HEK293T (cell line): Measurements from ENCODE around the gene BIRC3.
A peak's percentile ranks its signal among the peaks of the same experiment; 100 is the strongest.

Experiments used
- CTCF ChIA-PET: fragments of 350-600 bp; formaldehyde crosslinking; extraction: SDS; loops from one replicate; lab custom pipeline; 2021; ENCODE audit warnings: antibody characterized with exemption, inconsistent platforms; lab: Yijun Ruan, JAX
- POLR2A ChIA-PET: fragments of 350-600 bp; formaldehyde crosslinking; extraction: SDS; loops from one replicate; lab custom pipeline; 2020; ENCODE audit warnings: antibody characterized with exemption, inconsistent platforms; lab: Yijun Ruan, JAX
- DNase-seq: peaks from one replicate; pipeline ENCODE4 v3.0.0; 2012; ENCODE audit warnings: mixed read lengths; ENCODE audit errors: extremely low spot score
- ARNT ChIP-seq: fragments of 450-650 bp; IDR thresholded peaks from 2 replicates; pipeline ENCODE4 v1.6.1; 2017; ENCODE audit warnings: mild to moderate bottlenecking
- BHLHE40 ChIP-seq: fragments of 450-650 bp; IDR thresholded peaks from 2 replicates; pipeline ENCODE4 v1.6.1; 2016; ENCODE audit warnings: mild to moderate bottlenecking, moderate library complexity, borderline replicate concordance
- CTBP1 ChIP-seq: fragments of 450-650 bp; IDR thresholded peaks from 2 replicates; pipeline ENCODE4 v1.6.1; 2016; ENCODE audit warnings: borderline replicate concordance
- ELF4 ChIP-seq: fragments of 450-650 bp; IDR thresholded peaks from 2 replicates; pipeline ENCODE4 v1.6.1; 2017; ENCODE audit warnings: antibody characterized with exemption
- FOXA1 ChIP-seq: fragments of 450-650 bp; IDR thresholded peaks from 2 replicates; pipeline ENCODE4 v1.6.1; 2016; ENCODE audit warnings: mild to moderate bottlenecking
- FOXK2 ChIP-seq: fragments of 450-650 bp; IDR thresholded peaks from 2 replicates; pipeline ENCODE4 v1.6.1; 2016; ENCODE audit warnings: mild to moderate bottlenecking
- FOXM1 ChIP-seq: fragments of 450-650 bp; IDR thresholded peaks from 2 replicates; pipeline ENCODE4 v1.6.1; 2017; ENCODE audit warnings: mild to moderate bottlenecking, borderline replicate concordance
- HDGF ChIP-seq: fragments of 450-650 bp; IDR thresholded peaks from 2 replicates; pipeline ENCODE4 v1.6.1; 2017; ENCODE audit warnings: antibody characterized with exemption, borderline replicate concordance
- L3MBTL2 ChIP-seq: fragments of 450-650 bp; conservative IDR thresholded peaks from 2 replicates; pipeline ENCODE4 v1.6.1; 2016; ENCODE audit warnings: mild to moderate bottlenecking
- LEF1 ChIP-seq: fragments of 450-650 bp; IDR thresholded peaks from 2 replicates; pipeline ENCODE4 v1.6.1; 2017; ENCODE audit warnings: mild to moderate bottlenecking, borderline replicate concordance
- NFRKB ChIP-seq: fragments of 450-650 bp; IDR thresholded peaks from 2 replicates; pipeline ENCODE4 v1.6.1; 2016; ENCODE audit warnings: mild to moderate bottlenecking, moderate library complexity
- SP1 ChIP-seq: fragments of 450-650 bp; IDR thresholded peaks from 2 replicates; pipeline ENCODE4 v1.6.1; 2017
- SUZ12 ChIP-seq: fragments of 450-650 bp; IDR thresholded peaks from 2 replicates; pipeline ENCODE4 v1.6.1; 2016; ENCODE audit warnings: mild to moderate bottlenecking
- TARDBP ChIP-seq: fragments of 450-650 bp; IDR thresholded peaks from 2 replicates; pipeline ENCODE4 v1.6.1; 2016
- ZNF384 ChIP-seq: fragments of 450-650 bp; IDR thresholded peaks from 2 replicates; pipeline ENCODE4 v1.6.1; 2016
- TF ChIP-seq, protein P1 (sequence below): fragments of 450-650 bp; IDR thresholded peaks from 2 replicates; pipeline ENCODE4 v1.6.1; 2016

BIRC3 gene

DNA sequence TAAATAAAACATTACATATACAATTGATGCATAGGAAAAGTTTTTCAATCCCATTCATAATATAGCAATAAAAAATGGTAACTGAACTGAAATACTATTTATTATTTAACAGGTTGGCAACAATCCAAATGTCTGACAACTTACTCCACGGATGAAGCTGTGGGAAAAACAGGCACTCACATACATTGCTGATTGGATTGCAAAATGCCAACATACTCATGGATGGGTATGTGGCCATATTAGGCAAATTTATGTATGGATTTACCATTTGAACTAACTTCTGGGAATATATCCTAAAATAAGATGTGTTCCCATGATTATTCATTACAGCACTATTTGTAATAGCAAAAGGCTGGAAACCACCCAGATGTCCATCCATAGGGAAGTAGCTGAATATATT, 26.5 kb downstream of the BIRC3 start:
- ChIA-PET POLR2A (no interaction called here), CTCF (interaction anchor here (0.7 to 3.4 kb wide), 3 partner anchors 52 to 322 kb away, joined by 3 to 16 read pairs (median 8); no protein-coding TSS in a partner anchor)
- TF ChIP-seq FOXM1 = no peak
- TF ChIP-seq, protein P1, sequence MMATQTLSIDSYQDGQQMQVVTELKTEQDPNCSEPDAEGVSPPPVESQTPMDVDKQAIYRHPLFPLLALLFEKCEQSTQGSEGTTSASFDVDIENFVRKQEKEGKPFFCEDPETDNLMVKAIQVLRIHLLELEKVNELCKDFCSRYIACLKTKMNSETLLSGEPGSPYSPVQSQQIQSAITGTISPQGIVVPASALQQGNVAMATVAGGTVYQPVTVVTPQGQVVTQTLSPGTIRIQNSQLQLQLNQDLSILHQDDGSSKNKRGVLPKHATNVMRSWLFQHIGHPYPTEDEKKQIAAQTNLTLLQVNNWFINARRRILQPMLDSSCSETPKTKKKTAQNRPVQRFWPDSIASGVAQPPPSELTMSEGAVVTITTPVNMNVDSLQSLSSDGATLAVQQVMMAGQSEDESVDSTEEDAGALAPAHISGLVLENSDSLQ = no peak
- no peak for TF ChIP-seq FOXA1
- no peak for TF ChIP-seq ARNT
- TF ChIP-seq SP1 = no peak
- no peak for TF ChIP-seq ELF4
- no peak for TF ChIP-seq TARDBP
- TF ChIP-seq FOXK2 = no peak
- no peak for TF ChIP-seq CTBP1
- TF ChIP-seq NFRKB = no peak
- no peak for TF ChIP-seq ZNF384
- no peak for TF ChIP-seq LEF1
- TF ChIP-seq L3MBTL2 = no peak
- TF ChIP-seq BHLHE40 = no peak
- no peak for TF ChIP-seq HDGF
- TF ChIP-seq SUZ12 = no peak
- no peak for DNase-seq

GRCh38 chr11:102345904-102346303, 28.6 kb downstream of the BIRC3 start:
- TF ChIP-seq, protein P1 = peak; percentile 37; the same call in 1 of the 2 replicates
- TF ChIP-seq L3MBTL2 = no peak
- no peak for TF ChIP-seq SP1
- no peak for DNase-seq
- CTCF ChIA-PET = interaction anchor here (0.7 to 2.7 kb wide), 2 partner anchors 45 to 267 kb away, joined by 3 to 8 read pairs; no protein-coding TSS in a partner anchor
- POLR2A ChIA-PET = no interaction called here

DNA sequence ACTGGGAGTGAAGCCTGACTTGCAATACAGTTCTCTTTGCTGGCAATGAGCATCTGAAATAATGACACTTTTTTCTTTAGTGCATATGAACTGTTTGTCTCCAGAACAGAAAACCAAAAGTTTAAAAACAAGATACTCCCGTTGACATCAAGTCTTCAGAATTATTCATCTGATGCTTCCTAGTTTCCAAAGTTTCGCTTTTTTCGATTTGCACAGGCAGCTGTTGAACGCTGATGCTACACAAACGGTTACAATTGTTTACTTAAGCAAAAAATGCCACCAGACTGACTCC, 29.1 kb downstream of the BIRC3 start:
- POLR2A ChIA-PET = no interaction called here
- TF ChIP-seq FOXA1 = no peak
- TF ChIP-seq TARDBP = no peak
- TF ChIP-seq ZNF384 = no peak
- TF ChIP-seq NFRKB = no peak
- no peak for TF ChIP-seq ARNT
- no peak for TF ChIP-seq BHLHE40
- TF ChIP-seq SP1 = no peak
- TF ChIP-seq ELF4 = no peak
- no peak for TF ChIP-seq FOXM1
- CTCF ChIA-PET = no interaction called here
- DNase-seq = no peak

DNA sequence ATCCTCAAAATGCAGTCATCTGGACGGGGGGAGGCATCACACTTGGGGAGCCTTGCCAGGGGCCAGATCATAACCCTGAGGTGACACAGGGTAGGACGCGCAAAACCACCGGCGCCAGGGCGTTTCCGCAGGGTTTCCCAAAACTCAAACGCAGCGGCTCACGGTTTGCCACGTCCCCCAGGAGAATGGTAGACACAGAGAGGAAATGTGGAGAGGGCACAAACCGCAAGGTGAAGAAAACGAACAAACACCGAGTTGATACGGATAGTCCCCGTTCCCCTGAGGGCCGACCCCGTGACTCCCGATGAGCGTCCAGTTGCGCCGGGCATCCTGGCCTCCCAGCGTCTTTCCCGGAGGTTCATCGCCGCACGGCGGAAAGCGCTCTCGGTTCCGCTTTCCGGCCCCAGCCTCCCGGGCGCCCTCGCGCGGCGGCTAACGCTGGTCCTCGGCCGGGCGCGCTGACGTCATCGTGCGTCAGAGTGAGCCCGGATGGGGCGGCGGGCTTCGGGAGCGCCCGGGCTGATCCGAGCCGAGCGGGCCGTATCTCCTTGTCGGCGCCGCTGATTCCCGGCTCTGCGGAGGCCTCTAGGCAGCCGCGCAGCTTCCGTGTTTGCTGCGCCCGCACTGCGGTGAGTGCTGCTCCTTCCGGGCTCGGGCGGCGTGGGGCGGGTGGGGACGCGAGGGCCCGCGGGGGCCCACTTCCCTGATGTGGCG, 29.6 kb downstream of the BIRC3 start, which contains the start of gene BIRC2:
Gene BIRC2 (plus strand): TSS at position 467 of the 714 bp plus-strand sequence. CDS start 2,641 bp downstream, outside the sequence.
- TF ChIP-seq ARNT (no peak), ELF4 (peak; percentile 34; the same call in 1 of the 2 replicates), FOXK2 (no peak), FOXM1 (no peak), CTBP1 (peak; percentile 26; the same call in 1 of the 2 replicates), LEF1 (no peak)
- CTCF ChIA-PET = no interaction called here
- POLR2A ChIA-PET = no interaction called here
- DNase-seq = peak; percentile 89

- no peak for TF ChIP-seq TARDBP
- TF ChIP-seq, protein P1 = peak; percentile 66
- ChIA-PET CTCF (no interaction called here), POLR2A (no interaction called here)
- DNase-seq = peak; percentile 21
Observed at GRCh38 chr11:102347462-102348370, 30.4 kb downstream of the BIRC3 start.

DNA sequence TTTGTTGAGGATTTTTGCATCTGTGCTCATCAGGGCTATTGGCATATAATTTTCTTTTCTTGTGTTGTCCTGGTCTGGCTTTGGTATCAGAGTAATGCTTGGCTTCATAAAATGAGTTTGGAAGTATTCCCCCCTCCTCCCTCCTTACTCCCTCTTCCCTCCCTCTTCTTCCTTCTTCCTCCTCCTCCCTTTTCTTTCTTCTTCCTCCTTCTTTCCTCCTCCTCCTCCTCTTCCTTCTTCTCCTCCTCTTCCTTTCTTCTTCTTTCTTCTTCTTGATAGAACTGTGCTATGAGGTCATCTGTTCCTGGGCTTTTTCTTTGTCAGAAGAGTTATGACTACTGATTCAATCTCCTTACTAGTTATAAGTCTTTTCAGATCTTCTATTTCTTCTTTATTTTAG, 39.8 kb downstream of the BIRC3 start:
- POLR2A ChIA-PET = no interaction called here

More for the DNA sequence above, 39.8 kb downstream of the BIRC3 start:
- TF ChIP-seq LEF1 (no peak), ELF4 (no peak), ARNT (no peak), FOXK2 (no peak), BHLHE40 (no peak), TARDBP (no peak), SP1 (no peak), L3MBTL2 (no peak), FOXA1 (no peak), ZNF384 (no peak), NFRKB (no peak), SUZ12 (no peak), CTBP1 (no peak), HDGF (no peak)
- TF ChIP-seq, protein P1 = no peak
- CTCF ChIA-PET = no interaction called here
- no peak for DNase-seq
